LNCaP clone FGC (cell line): ENCODE results near the gene IGSF1.

Source experiments
- DNase-seq: peaks from one replicate; pipeline ENCODE4 v3.0.0-alpha.2; 2011; ENCODE audit warnings: low read depth
- H3K4me3 ChIP-seq: 2 replicates; pipeline ENCODE4 v1.5.1; 2011; ENCODE audit warnings: mild to moderate bottlenecking, low read depth, low read length, control low read depth
- CTCF ChIP-seq: IDR thresholded peaks from 2 replicates; pipeline ENCODE4 v1.5.1; 2012; ENCODE audit warnings: mild to moderate bottlenecking; ENCODE audit not compliant: control insufficient read depth, insufficient read depth; ENCODE audit errors: extremely low read depth

The IGSF1 gene

DNA sequence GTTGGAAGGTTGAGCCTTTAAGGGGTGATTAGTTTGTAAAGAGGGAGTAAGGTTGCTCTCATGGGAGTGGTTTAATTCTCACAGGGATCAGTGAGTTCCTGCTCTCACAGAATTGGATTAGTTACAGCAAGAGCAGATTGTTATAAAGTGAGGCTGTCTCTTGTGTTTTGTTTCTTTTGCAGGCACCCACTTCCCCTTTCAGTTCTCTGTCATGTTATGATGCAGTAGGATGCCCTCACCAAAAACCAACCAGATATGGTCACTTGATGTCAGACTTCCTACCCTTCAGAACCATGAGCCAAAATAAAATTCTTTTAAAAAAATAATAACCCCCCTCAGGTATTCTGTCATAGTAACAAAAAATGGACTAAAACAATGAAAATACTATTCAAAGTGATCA lies 19.9 kb upstream of the IGSF1 start:
- TF ChIP-seq CTCF = no peak
- H3K4me3 ChIP-seq = no peak overlapping the region
- DNase-seq = no peak

- no peak overlapping the region for H3K4me3 ChIP-seq
- TF ChIP-seq CTCF = no peak
- no peak for DNase-seq
Observed at GRCh38 chrX:131306601-131307000, 17.5 kb upstream of the IGSF1 start.

DNA sequence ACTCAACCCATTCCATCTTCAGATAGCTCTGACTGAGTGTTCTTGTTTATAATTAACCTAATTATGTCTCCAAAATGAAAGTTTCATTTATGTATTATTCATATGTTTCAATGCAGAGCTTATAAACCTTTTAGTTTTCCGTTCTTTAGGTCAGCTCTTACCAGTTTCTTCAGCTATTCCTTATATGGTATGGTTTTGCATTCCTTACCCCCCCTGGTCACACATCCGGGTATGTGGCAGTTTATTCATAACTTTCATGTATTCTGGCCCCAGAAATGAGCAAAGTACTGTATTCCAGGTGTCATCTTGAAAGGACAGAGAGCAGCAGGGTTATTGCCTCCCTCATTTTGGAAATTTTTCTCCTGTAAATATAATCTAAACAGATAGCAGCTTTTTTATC lies 16.8 kb upstream of the IGSF1 start:
- TF ChIP-seq CTCF = no peak
- DNase-seq = no peak
- H3K4me3 ChIP-seq = no peak overlapping the region

DNA sequence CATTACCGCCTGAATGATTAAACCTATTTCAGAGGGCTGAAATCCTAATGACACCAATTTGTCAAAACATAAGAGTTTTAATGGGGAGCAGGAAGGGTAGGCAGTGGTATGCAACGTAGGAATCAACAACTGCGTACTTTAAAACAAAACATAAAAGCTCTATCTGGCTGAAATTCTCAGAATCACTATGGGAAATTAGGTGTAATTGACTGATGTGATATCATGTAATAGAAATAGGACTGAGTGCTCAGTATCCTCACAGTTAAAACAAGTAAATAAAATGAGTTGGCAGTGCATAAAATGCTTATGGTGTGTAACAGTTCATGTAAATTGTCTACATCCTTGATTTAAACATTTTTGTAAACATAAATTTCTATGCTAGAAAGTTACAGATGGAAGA lies 13.6 kb upstream of the IGSF1 start:
- no peak overlapping the region for H3K4me3 ChIP-seq
- no peak for TF ChIP-seq CTCF
- no peak for DNase-seq

DNA sequence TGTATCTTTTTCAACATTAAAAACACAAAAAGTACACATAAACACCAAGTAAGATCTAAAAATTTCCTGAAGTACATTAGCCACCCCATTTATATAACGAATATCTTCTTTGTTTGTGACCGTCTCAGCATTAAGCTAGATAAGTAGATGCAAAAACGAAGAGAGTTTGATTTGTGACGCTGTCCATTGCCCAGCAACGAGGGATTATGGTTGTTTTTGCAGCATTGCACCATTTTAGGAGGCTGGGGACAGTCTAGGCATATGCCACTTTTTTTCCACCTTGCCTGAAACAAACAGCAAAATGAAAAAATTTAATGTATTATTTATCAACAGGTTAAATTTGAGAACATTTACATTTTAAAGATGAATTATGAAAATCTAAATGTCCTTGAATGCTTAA lies 12.0 kb upstream of the IGSF1 start:
- no peak for DNase-seq
- no peak for TF ChIP-seq CTCF
- no peak overlapping the region for H3K4me3 ChIP-seq

DNA sequence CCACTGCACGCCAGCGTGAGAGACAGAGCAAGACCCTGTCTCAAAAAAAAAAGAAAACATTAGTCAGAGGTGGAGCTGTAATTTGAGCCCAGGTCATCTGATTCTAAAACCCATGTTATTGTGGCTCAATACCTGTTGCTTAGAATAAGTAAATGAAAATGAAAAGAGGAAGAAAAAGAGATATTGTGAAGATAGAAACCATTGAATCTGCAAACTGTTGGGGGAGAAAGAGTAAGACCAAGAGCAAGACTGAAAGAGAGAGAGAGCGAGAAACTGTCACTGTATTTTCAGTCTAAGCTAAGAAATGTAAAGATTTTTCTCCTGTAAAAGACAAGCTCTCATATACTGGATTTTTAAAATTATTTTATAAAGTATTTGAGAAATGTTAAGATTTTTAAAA lies 9.7 kb upstream of the IGSF1 start:
- no peak for TF ChIP-seq CTCF
- no peak overlapping the region for H3K4me3 ChIP-seq
- DNase-seq = no peak

DNA sequence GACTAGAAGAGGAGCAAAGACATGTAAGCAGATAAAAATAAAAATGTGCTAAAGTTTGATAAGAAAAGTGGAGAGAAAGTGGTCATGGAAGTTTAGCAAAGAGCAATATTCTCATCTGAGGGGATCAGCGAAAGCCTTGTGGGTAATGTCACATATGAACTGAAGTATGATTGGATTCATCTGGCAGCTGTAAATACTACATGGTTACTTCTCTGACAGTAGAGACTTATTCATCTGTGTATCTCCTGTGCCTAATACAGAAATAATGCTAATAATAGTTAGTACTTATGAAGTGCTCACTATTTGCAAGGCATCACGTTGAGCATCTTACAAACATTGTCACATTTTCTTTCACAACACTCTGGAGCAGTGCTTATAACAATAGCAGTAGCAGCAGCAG lies 8.9 kb upstream of the IGSF1 start:
- no peak overlapping the region for H3K4me3 ChIP-seq

More for the DNA sequence above, 8.9 kb upstream of the IGSF1 start:
- no peak for TF ChIP-seq CTCF
- no peak for DNase-seq
